HG02970 (cell line): ENCODE measurements around the gene MCM6.
"Not testable (repeated sequence)": the region's sequence is repeated elsewhere in the genome, so short reads cannot be mapped to it uniquely, and the experiment has no call there.

Source experiments
- ATAC-seq: cut with Tn5 transposase; IDR thresholded peaks from one replicate; pipeline ENCODE4 v1.9.1; 2021; ENCODE audit warnings: mild to moderate bottlenecking, moderate library complexity, moderate number of reproducible peaks; ENCODE audit not compliant: unreplicated experiment, low FRiP score

Gene MCM6

DNA sequence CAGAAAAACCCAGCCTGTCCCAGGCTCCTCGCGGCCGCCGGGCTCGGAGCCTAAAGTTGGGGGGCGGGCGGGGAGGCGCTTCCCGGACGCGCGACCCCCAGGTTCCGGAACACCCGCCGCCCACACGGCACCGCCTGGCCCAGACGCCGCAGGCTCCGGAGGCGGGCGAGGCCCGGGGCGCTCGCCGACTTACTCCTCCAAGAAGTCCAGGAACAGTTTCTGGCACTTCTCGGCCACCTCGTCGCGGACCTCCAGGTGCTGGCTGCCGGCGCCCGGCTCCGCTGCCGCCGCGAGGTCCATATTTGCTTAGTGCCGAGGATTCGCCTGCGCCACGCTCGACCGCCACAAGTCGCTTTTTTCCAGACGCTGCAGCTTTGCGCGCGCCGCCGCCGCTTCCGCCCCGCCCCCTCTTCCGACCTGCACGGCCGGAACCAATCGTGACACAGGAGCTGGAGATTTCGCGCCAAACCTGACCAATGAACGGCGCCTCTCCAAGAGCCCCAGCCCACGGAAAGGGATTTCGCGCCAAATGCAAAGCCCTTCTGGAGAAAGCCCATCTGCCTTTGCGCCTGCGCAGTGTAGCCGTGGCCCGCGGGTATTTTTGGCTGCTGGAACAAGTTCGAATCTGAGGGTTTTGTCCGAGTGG, at the start of gene MCM6:
MCM6 (minus strand) TSS at position 378 of the 646 bp plus-strand sequence; CDS start at position 300, 78 bp downstream.
- peak; percentile 93 for ATAC-seq

DNA sequence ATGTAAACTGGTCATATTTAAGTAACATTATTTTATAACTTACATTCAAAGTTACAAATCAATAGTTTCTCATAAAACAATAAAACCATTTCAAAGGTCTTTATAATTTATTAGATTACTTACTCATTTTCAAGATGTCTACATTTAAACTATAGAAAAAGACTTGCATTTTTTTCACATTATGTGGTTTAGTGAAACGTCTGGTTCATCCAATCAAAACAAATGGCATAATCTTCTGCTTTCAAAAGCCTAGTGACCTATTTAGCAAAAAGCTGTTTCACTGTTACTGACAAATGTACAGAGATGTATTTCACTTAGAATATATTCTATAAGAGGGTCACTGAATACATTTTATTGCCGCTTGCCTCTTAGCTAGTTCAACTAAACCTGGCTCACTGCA, 49.3 kb upstream of the MCM6 start:
- no peak for ATAC-seq

DNA sequence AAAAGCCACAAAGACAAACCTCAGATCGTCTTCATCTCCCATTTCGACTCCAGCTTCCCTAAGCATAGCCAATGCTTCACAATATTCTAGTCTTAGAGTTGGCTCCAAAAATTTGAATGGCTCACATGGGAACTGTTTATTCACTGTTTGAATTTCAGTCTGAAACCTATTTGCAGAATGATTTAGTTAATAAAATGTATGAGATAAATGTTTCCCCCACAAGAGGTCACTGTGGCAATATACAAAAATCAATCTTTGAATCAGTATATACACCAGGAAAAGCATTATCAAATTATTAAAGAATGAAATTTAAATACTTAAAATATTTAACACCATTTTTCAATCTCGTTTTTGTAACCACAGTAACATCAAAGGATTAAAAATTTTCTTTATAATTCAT, 40.0 kb upstream of the MCM6 start:
- no peak for ATAC-seq

DNA sequence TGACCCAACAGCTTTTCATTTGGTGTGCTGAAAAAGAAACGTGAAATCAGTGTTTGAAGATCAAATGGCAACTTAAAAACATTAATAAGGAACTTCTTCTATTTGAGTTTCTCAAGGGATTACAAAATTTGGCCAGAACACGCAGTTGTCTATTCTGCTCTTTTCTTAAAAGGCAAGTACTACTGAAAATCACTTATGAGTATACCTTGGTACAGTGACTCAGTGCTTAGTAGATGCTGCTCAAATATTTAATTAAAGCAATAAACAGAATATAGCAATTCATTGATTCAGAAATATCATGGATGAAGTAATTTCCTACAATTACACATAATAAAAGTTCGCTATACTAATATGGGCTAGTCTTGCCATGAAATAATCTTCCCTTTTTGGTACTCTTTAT, 38.2 kb upstream of the MCM6 start:
- no peak for ATAC-seq

DNA sequence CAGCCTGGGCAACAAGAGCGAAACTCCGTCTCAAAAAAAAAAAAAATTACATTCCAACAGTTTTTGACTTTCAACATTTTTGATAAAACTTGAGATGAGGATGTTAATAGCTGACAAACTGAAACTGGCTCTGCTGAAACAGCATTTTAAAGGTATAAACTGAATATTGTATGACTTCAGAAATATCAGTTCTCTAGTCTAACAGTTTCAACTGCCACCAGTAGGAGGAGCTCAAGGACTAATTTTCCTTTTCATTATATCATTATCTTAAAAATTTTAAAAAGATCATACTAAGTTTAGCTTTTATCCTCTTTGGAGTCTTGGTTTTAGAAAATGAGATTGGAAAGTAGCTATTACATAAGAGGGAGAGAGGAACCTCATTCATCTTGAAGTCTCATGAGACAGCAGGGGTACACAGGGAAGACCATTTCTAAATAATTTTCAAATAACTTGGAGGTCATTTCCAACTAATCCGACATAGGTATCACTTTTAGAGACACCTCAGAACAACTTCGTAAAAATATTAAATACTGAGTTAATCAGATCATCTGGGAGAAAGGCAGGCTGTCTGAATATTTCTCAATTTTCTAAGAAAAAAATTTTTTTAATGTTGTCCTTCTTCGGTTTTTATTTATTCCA, 37.6 kb upstream of the MCM6 start:
- no peak for ATAC-seq

DNA sequence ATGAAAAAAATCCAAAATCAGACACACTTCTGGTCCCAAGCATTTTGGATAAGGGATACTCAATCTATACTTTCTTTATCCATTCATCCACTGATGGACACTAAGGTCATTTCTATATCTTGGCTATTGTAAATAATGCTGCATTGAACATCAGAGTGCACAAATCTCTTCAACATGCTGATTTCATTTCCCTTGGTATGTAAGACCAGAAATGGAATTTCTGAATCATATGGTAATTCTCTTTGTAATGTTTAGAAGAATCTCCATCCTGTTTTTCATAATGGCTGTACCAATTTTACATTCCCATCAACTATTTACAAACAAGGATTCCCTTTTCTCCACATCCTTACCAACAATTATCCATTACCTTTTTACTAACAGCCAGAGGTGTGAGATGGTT, 33.7 kb upstream of the MCM6 start:
- no peak for ATAC-seq

DNA sequence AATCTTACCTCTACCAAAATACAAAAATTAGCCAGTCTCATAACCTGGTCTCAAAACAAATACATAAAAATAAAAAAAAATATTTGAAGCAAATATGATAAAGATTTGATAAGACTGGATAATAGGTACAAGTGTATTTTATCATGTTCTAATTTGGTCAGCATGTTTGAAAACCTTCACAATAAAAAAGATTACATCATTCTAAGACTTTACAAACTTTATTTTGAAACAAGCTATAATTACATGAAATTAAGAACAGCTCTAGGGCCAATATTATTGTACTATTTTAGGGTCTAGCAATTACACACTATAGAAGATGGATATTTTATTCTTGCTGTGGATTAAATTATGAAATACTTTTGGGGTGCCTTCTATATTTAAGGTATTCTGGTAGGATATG, 29.4 kb upstream of the MCM6 start:
- no peak for ATAC-seq

DNA sequence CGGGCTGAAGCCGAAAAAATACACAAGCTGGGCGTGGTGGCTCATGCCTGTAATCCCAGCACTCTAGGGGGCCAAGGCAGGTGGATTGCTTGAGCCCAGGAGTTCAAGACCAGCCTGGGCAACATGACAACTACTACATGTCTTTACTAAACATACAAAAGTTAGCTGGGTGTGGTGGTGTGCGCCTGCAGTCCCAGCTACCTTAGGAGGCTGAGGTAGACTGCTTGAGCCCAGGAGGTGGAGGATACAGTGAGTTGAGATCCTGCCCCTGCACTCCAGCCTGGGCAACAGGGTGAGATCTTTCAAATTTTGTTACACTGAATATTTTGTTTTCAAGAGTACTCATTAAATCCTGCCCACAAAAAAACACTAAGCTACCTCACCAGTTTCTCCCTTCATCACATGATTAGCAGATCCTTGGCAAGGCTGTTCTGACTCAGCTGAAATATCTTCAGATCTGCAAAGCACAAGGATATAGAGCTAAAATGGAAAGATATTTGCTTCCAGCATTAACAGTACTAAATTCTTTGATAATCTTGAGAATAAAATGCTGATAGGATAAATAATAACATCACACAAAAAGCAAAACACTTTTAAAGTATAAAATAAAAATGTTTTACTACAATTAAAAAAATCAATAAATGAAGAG, 28.2 kb upstream of the MCM6 start:
- ATAC-seq, result no peak

DNA sequence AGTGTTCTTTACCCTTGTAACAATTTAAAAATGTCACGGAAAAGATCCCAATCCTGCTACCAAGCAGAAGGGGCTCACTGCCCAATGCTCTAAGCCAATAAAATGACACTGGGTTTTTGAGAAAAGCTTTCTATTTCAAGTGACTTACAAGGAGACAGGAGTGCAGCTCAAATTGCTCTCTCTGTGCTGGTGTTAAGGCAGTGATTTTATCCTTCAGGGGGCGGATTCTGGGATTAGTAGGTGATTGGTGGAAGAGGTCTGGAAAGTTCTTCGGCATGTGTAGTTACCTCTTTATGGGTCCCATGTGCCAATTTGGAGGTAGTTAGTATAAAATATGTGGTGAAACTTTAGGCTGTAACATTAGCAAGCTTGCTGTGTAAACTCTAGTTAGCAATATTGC, 27.4 kb upstream of the MCM6 start:
- no peak for ATAC-seq

DNA sequence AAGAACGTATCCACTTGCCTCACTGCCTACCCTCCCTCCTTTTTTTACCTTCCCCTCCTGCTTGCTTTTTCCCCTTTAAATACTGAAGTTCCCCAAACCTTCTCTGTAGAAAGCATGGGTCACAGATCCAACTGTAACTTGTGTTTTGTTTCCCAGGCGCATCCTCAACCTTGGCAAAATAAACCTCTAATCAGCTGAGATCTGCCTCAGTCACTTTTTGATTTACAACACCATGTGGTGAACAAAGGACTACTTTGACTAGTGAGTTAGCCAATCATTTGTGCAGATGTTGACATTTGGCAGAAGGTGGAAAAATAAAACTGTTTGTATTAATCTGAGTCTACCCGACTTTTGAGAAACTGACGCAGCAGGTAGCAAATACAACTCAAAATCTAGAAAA, 23.3 kb upstream of the MCM6 start:
- no peak for ATAC-seq

DNA sequence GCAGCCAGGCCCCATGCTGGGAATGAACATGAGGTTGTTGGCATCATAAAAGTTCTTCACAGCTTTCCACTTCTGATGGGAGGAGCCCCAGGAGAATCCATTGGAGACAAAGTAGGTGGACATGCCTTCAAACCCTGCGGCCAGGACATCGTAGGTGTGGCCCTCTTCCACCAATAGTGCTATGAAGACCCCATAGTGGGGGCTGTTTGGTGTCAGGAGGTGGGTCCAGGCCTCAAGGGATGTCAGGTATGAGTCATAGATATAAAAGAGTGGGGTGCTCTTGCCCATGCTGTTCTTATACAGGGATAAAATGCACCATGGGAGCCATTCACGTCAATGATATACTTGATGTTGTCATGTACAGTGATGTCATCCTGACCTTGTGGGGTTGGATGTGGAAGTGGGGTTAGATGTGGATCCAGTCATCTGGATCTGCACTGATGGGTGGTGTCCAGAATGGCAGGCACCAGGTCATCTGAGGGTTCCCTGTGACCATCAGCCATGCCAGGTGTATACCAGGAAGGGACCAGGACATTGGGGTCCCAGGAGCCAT, 22.1 kb upstream of the MCM6 start:
- ATAC-seq, result no peak

DNA sequence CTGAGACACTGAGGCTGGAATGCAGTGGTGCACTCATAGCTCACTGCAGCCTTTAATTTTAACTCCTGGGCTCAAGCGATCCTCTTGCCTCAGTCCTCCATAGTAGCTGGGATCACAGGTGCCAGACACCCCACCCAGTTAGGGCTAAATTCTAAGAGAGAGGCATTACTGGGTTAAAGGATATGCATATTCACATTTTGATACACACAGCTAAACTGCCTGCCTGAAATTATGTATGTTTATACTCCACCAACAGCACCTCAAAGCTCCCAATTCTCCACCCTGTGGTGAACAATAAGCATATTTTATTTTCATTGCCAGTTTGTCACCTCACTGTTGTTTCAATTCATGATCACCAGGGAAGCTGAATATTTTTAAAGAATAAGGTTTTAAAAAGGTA, 18.7 kb upstream of the MCM6 start:
- ATAC-seq, result no peak

DNA sequence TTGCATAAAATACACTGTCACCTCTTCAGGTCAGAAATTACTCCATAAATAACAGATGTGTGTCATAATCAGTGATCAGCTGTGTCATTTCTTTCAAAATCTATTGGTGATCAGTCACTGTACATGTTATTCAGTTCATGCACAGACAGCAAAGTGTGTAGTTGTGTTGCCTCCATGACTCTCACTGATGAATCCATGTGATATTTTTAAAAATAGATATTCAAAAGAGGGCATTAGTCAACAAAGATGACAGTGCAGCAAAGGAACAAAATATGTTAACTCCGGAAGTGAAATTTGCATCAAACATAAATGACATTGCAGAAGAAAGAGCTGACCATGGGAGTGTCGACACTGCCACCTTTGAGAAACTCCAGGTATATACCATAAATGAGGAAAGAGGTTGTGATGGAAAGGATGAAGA, 17.1 kb upstream of the MCM6 start:
- ATAC-seq, result no peak

DNA sequence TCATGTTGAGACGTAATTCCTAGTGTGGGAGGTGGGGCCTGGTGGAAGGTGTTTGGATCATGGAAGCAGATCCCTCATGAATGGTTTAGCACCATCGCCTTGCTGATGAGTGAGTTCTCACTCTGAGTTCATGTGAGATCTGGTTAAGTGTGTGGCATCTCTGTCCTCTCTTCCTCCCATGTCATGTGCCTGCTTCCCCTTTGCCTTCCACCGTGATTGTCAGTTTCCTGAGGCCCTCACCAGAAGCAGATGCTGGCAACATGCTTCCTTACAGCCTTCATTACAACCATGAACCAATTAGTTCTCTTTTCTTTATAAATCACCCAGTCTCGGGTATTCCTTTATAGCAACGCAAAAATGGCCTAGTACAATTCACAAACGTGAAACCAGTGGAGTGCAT, 14.6 kb upstream of the MCM6 start:
- ATAC-seq, result no peak

DNA sequence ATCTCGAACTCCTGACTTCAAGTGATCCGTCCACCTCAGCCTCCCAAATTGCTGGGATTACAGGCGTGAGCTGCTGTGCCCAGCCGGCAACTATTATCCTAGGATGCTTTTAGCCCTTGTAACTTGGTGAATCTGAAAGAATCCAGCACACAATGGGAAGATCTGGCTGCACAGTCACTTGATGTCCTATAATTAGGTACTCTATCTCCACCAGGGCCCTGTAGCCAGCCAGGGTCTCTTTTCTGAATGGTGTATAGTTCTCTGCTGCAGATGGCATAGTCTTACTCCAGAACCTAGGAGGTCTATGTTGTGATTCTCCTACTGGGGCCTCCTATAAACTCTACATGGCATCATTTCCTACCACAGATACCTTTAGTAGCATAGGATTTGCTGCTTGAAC, 13.9 kb upstream of the MCM6 start:
- ATAC-seq, result no peak

DNA sequence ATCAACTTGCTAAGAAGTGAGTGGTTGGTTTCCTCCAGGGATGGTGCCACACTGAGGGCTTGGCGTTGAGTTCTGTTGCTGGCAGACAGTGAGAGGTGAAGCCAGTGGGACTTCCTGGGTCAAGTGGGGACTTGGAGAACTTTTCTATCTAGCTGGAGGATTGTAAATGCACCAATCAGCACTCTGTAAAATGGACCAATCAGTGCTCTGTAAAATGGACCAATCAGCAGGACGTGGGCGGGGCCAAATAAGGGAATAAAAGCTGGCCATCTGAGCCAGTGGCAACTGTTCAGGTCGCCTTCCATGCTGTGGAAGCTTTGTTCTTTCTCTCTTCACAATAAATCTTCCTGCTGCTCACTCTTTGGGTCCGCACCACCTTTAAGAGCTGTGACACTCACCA, 12.3 kb upstream of the MCM6 start:
- not testable (repeated sequence) for ATAC-seq

DNA sequence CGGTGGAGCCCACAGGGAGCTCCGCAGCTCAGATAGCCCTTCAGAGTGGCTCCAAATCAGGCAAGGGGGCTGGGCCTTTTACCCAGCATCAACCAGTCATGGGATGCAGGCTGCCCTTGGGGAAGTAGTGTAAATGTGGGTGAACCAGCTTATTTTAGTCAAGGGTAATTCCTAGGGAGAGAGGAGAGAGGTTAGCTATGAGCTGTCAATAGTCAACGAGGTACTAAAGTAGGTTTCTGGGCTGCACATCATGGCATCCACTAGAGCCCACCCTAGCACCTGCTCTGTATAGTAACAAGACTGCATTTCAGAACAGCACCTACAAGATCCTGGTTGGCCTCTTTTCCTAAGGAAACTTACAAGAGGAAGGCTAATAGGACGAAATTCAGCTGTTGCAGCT, 9.5 kb upstream of the MCM6 start:
- no peak for ATAC-seq

DNA sequence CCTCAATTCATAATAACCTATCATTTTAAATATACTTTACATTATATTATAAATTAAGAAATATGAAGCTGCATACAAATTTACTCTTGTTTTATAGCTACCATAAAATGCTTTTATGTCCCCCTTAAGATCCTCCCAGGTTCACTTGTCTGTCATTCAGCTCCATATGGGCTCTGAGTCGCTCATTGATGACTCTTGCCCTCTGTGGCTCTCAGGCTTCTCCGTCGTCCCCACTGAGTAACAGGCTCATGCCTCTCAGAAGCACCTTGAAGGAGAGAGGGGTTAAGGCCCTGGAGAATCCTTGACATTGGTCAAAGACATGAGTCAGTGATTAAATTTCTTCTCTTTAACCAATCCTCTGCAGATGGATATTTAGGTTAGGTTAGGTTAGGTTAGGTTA, 6.2 kb upstream of the MCM6 start:
- no peak for ATAC-seq

DNA sequence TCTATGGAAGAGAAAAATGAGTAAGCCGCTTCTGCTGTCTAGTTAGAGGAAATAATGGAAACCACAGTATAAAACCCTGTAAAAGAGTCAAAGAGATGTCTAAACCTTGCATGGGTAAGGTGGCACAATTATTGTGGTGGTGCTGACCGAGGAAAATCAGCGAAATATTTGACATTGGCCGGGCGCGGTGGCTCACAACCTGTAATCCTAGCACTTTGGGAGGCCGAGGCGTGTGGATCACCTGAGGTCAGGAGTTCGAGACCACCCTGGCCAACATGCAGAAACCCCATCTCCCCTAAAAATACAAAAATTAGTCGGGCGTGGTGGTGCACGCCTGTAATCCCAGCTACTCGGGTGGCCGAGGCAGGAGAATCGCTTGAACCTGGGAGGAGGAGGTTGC, 527 bp upstream of the MCM6 start:
- ATAC-seq, result not testable (repeated sequence)

DNA sequence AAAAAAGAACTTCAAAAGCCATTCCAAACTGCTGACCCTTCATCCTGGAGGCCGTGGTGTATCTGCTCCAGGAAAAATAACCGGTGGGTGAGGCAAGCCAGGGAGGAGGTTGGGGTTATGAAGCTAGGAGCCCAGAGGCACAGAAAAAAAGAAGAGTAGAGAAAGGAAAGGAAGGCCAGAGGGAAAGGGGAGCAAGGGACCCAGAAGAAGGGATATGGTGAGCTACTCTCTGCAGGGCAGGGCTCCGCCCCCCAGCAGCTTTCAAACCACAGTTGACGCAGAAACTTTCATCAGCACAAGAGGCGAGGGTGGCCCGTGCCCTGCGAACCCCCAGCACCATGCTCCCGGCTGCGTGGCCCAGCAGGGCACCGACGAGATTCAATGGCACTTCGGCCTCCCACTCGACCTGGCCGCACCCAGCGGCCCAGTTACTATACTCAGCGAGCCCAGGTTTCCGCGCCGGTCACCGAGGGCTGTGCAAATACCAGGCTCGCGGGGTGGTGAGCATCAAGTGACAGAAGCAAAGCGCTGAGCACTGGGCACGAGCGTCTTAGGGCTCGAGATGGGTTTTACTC, 665 bp downstream of the MCM6 start:
- peak; percentile 30 for ATAC-seq

DNA sequence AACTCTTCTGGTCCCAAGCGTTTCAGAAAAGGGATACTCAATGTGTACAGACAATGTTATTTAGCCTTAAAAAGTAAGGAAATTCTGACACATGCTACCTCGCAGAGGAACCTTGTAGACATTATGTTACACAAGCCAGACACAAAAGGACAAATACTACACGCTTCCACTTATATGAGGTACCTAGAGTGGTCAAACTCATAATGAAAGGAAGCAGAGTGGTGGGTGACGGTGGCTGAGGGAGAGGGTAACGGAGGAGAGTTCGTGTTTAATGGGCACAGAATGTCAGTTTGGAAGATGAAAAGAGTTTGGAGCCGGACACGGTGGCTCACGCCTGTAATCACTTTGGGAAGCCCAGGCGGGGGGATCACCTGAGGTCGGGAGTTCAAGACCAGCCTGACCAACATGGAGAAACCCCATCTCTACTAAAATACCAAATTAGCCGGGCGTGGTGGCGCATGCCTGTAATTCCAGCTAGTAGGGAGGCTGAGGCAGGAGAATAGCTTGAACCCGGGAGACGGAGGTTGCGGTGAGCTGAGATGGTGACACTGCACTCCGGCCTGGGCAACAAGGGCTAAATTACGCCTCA, 1.4 kb downstream of the MCM6 start:
- no peak for ATAC-seq
